ENCODE results near the gene IVD.
"Not testable (repeated sequence)": the region's sequence is repeated elsewhere in the genome, so short reads cannot be mapped to it uniquely, and the experiment has no call there.

The IVD gene

GRCh38 chr15:40448354-40448753 lies 42.8 kb downstream of the IVD start:
- Mint-ChIP-seq H3K27me3 (no peaks in the 10 kb centered on the region), H3K27ac (no peak overlapping the region), H3K4me3 (no peak overlapping the region), H3K36me3 (ENCODE audit: low read depth) (peaks cover 2% of the 10 kb centered on the region), H3K9me3 (no peaks in the 10 kb centered on the region), H3K4me1 (peaks cover 66% of the 10 kb centered on the region)
- DNase-seq (no peak), ATAC-seq (no peak)

- Mint-ChIP-seq H3K36me3 (ENCODE audit: low read depth) (peaks cover 2% of the 10 kb centered on the region), H3K4me3 (no peak overlapping the region), H3K9me3 (no peaks in the 10 kb centered on the region), H3K27me3 (no peaks in the 10 kb centered on the region), H3K27ac (peak overlapping the region; percentile 22), H3K4me1 (peaks cover 66% of the 10 kb centered on the region)
- no peak for ATAC-seq
- no peak for DNase-seq
These were observed 43.7 kb downstream of the IVD start for GRCh38 chr15:40449275-40449674.

GRCh38 chr15:40450047-40450446 lies 44.5 kb downstream of the IVD start:
- Mint-ChIP-seq H3K27ac (peak overlapping the region; percentile 32), H3K4me3 (no peak overlapping the region), H3K9me3 (no peaks in the 10 kb centered on the region), H3K27me3 (no peaks in the 10 kb centered on the region), H3K4me1 (peaks cover 66% of the 10 kb centered on the region), H3K36me3 (ENCODE audit: low read depth) (peaks cover 2% of the 10 kb centered on the region)
- no peak for ATAC-seq
- no peak for DNase-seq

- no peak for DNase-seq
- H3K4me3 Mint-ChIP-seq = no peak overlapping the region
- no peak overlapping the region for H3K27ac Mint-ChIP-seq
- H3K9me3 Mint-ChIP-seq = no peaks in the 10 kb centered on the region
- H3K27me3 Mint-ChIP-seq = no peaks in the 10 kb centered on the region
- H3K4me1 Mint-ChIP-seq = peaks cover 73% of the 10 kb centered on the region
- no peaks in the 10 kb centered on the region for H3K36me3 Mint-ChIP-seq (ENCODE audit: low read depth)
- no peak for ATAC-seq
These were observed 46.0 kb downstream of the IVD start for GRCh38 chr15:40451527-40452158.

GRCh38 chr15:40452296-40453090 lies 46.9 kb downstream of the IVD start:
- Mint-ChIP-seq H3K27me3 (no peaks in the 10 kb centered on the region), H3K4me3 (no peak overlapping the region), H3K9me3 (no peaks in the 10 kb centered on the region), H3K27ac (peak overlapping the region; percentile 54), H3K4me1 (peaks cover 81% of the 10 kb centered on the region), H3K36me3 (ENCODE audit: low read depth) (no peaks in the 10 kb centered on the region)
- ATAC-seq (peak; percentile 43), DNase-seq (no peak)

GRCh38 chr15:40453941-40454340 lies 48.3 kb downstream of the IVD start:
- peaks cover 80% of the 10 kb centered on the region for H3K4me1 Mint-ChIP-seq
- H3K27me3 Mint-ChIP-seq; DNase-seq; H3K36me3 Mint-ChIP-seq (ENCODE audit: low read depth); H3K9me3 Mint-ChIP-seq: not testable (repeated sequence)
- peak overlapping the region; percentile 53 for H3K4me3 Mint-ChIP-seq
- peak; percentile 44 for ATAC-seq
- peak overlapping the region; percentile 68 for H3K27ac Mint-ChIP-seq

GRCh38 chr15:40454904-40455391 lies 49.4 kb downstream of the IVD start:
- Mint-ChIP-seq H3K4me1 (peaks cover 73% of the 10 kb centered on the region), H3K27me3 (no peaks in the 10 kb centered on the region), H3K36me3 (ENCODE audit: low read depth) (no peaks in the 10 kb centered on the region), H3K9me3 (no peaks in the 10 kb centered on the region), H3K27ac (peak overlapping the region; percentile 75), H3K4me3 (peak overlapping the region; percentile 5)
- no peak for DNase-seq
- peak; percentile 32 for ATAC-seq

- no peak overlapping the region for H3K4me3 Mint-ChIP-seq
- no peaks in the 10 kb centered on the region for H3K27me3 Mint-ChIP-seq
- peaks cover 61% of the 10 kb centered on the region for H3K4me1 Mint-ChIP-seq
- ATAC-seq = no peak
- H3K9me3 Mint-ChIP-seq = no peaks in the 10 kb centered on the region
- DNase-seq = no peak
- H3K27ac Mint-ChIP-seq = no peak overlapping the region
- H3K36me3 Mint-ChIP-seq (ENCODE audit: low read depth) = no peaks in the 10 kb centered on the region
These were observed 50.7 kb downstream of the IVD start for GRCh38 chr15:40456299-40456712.

- H3K4me1 Mint-ChIP-seq = peaks cover 57% of the 10 kb centered on the region
- H3K36me3 Mint-ChIP-seq (ENCODE audit: low read depth) = no peaks in the 10 kb centered on the region
- H3K9me3 Mint-ChIP-seq = no peaks in the 10 kb centered on the region
- H3K27me3 Mint-ChIP-seq = no peaks in the 10 kb centered on the region
- H3K4me3 Mint-ChIP-seq = no peak overlapping the region
- ATAC-seq = no peak
- DNase-seq = no peak
- no peak overlapping the region for H3K27ac Mint-ChIP-seq
These were observed 51.1 kb downstream of the IVD start for GRCh38 chr15:40456738-40457137.

GRCh38 chr15:40458495-40459371 lies 53.1 kb downstream of the IVD start:
- no peaks in the 10 kb centered on the region for H3K9me3 Mint-ChIP-seq
- H3K27me3 Mint-ChIP-seq = no peaks in the 10 kb centered on the region

GRCh38 chr15:40459391-40460015 lies 53.9 kb downstream of the IVD start:
- Mint-ChIP-seq H3K27me3 (no peaks in the 10 kb centered on the region), H3K27ac (no peak overlapping the region), H3K4me1 (peaks cover 32% of the 10 kb centered on the region), H3K9me3 (no peaks in the 10 kb centered on the region), H3K36me3 (ENCODE audit: low read depth) (no peaks in the 10 kb centered on the region), H3K4me3 (no peak overlapping the region)
- ATAC-seq (no peak), DNase-seq (no peak)

More at GRCh38 chr15:40458495-40459371, 53.1 kb downstream of the IVD start:
- Mint-ChIP-seq H3K4me1 (peaks cover 37% of the 10 kb centered on the region), H3K36me3 (ENCODE audit: low read depth) (no peaks in the 10 kb centered on the region), H3K4me3 (no peak overlapping the region), H3K27ac (no peak overlapping the region)
- DNase-seq = no peak
- ATAC-seq = no peak

GRCh38 chr15:40460404-40460803 lies 54.8 kb downstream of the IVD start:
- no peaks in the 10 kb centered on the region for H3K27me3 Mint-ChIP-seq
- DNase-seq = no peak
- H3K4me3 Mint-ChIP-seq = no peak overlapping the region
- peaks cover 3% of the 10 kb centered on the region for H3K36me3 Mint-ChIP-seq (ENCODE audit: low read depth)
- H3K27ac Mint-ChIP-seq = no peak overlapping the region
- peaks cover 23% of the 10 kb centered on the region for H3K4me1 Mint-ChIP-seq
- H3K9me3 Mint-ChIP-seq = no peaks in the 10 kb centered on the region
- ATAC-seq = no peak

- ATAC-seq = no peak
- DNase-seq = no peak
- no peak overlapping the region for H3K4me3 Mint-ChIP-seq
- H3K27me3 Mint-ChIP-seq = no peaks in the 10 kb centered on the region
- H3K4me1 Mint-ChIP-seq = peaks cover 17% of the 10 kb centered on the region
- peaks cover 5% of the 10 kb centered on the region for H3K36me3 Mint-ChIP-seq (ENCODE audit: low read depth)
- H3K9me3 Mint-ChIP-seq = no peaks in the 10 kb centered on the region
- H3K27ac Mint-ChIP-seq = no peak overlapping the region
These were observed 56.4 kb downstream of the IVD start for GRCh38 chr15:40461958-40462357.

GRCh38 chr15:40463279-40463678 lies 57.7 kb downstream of the IVD start:
- Mint-ChIP-seq H3K27ac (no peak overlapping the region), H3K36me3 (ENCODE audit: low read depth) (peaks cover 6% of the 10 kb centered on the region)
- ATAC-seq = no peak

More at GRCh38 chr15:40463279-40463678, 57.7 kb downstream of the IVD start:
- Mint-ChIP-seq H3K4me1 (peaks cover 12% of the 10 kb centered on the region), H3K9me3 (no peaks in the 10 kb centered on the region), H3K4me3 (no peak overlapping the region), H3K27me3 (no peaks in the 10 kb centered on the region)
- DNase-seq = no peak
